ENCODE data around the gene LMX1B. TPM values are rescaled to one million over a fixed set of nuclear protein-coding genes. Genes with fewer than 3 reads are reported as not detected.

LMX1B gene
- not detected for total RNA-seq
- under 1 TPM in 1 of 3 donors, not detected in 2; 0.20 TPM for polyA plus RNA-seq
- long read RNA-seq, donor 1: 0 reads
- long read RNA-seq, donor 2: 0 reads
- long read RNA-seq, donor 3: 0 reads
- long read RNA-seq, donor 4: 0 reads
- long read RNA-seq, donor 5: 0 reads
- long read RNA-seq, donor 6: 0 reads
- long read RNA-seq, donor 7, partial matches to known transcripts: 0 of 1 reads
- long read RNA-seq, donor 7, other reads (novel, unspliced or antisense): 0 of 1 reads
- long read RNA-seq, donor 8: 0 reads
- long read RNA-seq, donor 9: 0 reads
- long read RNA-seq, donor 10: 0 reads

GRCh38 chr9:126613651-126614050 lies at the start of gene LMX1B:
Gene LMX1B (plus strand): TSS chr9:126613928. CDS start chr9:126614450, 522 bp downstream.
- DNase-seq: peak in 1 of 2 donors; percentile 75
- peaks cover 39 to 99% (median 92%) of the 10 kb centered on the region in 3 donors for H3K27me3 ChIP-seq
- intact Hi-C loops (cut with DNase I; ENCODE audit: low total_unique reads): loop anchor here (5.0 to 10.0 kb wide), 2 partner anchors 79 to 171 kb away; no protein-coding TSS in a partner anchor

DNA sequence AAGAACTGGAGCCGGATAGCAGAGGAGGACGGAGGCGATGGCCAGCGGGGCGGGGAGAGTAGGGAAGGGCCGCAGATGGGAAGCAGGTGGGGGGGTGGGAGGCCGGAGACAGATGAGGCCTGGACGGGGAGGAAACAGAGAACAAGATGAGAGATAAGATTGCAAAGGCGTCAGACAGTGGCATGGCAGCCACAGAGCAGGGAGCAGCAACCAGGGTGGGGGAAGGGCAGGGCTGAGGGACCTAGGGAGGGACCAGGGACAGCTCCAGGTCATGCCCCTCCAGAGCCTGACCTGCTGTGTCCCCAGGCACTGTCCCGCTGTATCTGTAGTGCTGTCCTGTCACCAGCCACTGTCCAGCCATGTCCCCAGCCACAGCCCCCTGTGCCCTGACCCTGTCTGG lies 49.6 kb upstream of the LMX1B start:
- Histone ChIP-seq H3K27me3 (peaks cover 0 to 74% (median 13%) of the 10 kb centered on the region in 3 donors), H3K4me3 (no peak overlapping the region), H3K4me1 (no peaks in the 10 kb centered on the region), H3K27ac (no peak overlapping the region), H3K9me3 (no peaks in the 10 kb centered on the region), H3K36me3 (no peaks in the 10 kb centered on the region)
- intact Hi-C loops (cut with DNase I; ENCODE audit: low total_unique reads): no loop called here
- 18 to 45% (median 24%) methylated on average over 10 of the region's 10 CpGs for WGBS, 5 donors
- no peak for DNase-seq
- no peak for TF ChIP-seq POLR2AphosphoS5 (IDR thresholded peaks at IDR 0.05)
- no peak for TF ChIP-seq CTCF (IDR thresholded peaks at IDR 0.05)
- TF ChIP-seq EP300 (IDR thresholded peaks at IDR 0.05): no peak
- no peak for TF ChIP-seq POLR2A (IDR thresholded peaks at IDR 0.05)

More at GRCh38 chr9:126613651-126614050, at the start of gene LMX1B:
- Histone ChIP-seq H3K9me3 (no peaks in the 10 kb centered on the region), H3K4me3 (peak within 1 kb of the TSS; percentile 27 to 49 (median 32)), H3K4me1 (peaks cover 47 to 64% (median 60%) of the 10 kb centered on the region in 4 donors), H3K27ac (no peak within 1 kb of the TSS), H3K36me3 (no peaks in the 10 kb centered on the region)
- TF ChIP-seq POLR2A (IDR thresholded peaks at IDR 0.05): no peak
- TF ChIP-seq CTCF (IDR thresholded peaks at IDR 0.05): no peak
- TF ChIP-seq EP300 (IDR thresholded peaks at IDR 0.05): no peak
- TF ChIP-seq POLR2AphosphoS5 (IDR thresholded peaks at IDR 0.05): no peak
- WGBS, 5 donors: 1 to 2% (median 1%) methylated on average over 15 to 57 of the region's 58 CpGs

- H3K4me1 ChIP-seq: no peaks in the 10 kb centered on the region
- no peak overlapping the region for H3K4me3 ChIP-seq
- H3K27me3 ChIP-seq: peaks cover 0 to 68% (median 13%) of the 10 kb centered on the region in 3 donors
- intact Hi-C loops (cut with DNase I; ENCODE audit: low total_unique reads): no loop called here
- DNase-seq: no peak
- WGBS, 5 donors: 44 to 58% (median 49%) methylated on average over 3 to 5 of the region's 5 CpGs
- no peaks in the 10 kb centered on the region for H3K36me3 ChIP-seq
- H3K9me3 ChIP-seq: no peaks in the 10 kb centered on the region
- H3K27ac ChIP-seq: no peak overlapping the region
- TF ChIP-seq CTCF (IDR thresholded peaks at IDR 0.05): no peak
- no peak for TF ChIP-seq POLR2AphosphoS5 (IDR thresholded peaks at IDR 0.05)
- no peak for TF ChIP-seq POLR2A (IDR thresholded peaks at IDR 0.05)
- TF ChIP-seq EP300 (IDR thresholded peaks at IDR 0.05): no peak
Observed at GRCh38 chr9:126564716-126565115, 49.0 kb upstream of the LMX1B start.

DNA sequence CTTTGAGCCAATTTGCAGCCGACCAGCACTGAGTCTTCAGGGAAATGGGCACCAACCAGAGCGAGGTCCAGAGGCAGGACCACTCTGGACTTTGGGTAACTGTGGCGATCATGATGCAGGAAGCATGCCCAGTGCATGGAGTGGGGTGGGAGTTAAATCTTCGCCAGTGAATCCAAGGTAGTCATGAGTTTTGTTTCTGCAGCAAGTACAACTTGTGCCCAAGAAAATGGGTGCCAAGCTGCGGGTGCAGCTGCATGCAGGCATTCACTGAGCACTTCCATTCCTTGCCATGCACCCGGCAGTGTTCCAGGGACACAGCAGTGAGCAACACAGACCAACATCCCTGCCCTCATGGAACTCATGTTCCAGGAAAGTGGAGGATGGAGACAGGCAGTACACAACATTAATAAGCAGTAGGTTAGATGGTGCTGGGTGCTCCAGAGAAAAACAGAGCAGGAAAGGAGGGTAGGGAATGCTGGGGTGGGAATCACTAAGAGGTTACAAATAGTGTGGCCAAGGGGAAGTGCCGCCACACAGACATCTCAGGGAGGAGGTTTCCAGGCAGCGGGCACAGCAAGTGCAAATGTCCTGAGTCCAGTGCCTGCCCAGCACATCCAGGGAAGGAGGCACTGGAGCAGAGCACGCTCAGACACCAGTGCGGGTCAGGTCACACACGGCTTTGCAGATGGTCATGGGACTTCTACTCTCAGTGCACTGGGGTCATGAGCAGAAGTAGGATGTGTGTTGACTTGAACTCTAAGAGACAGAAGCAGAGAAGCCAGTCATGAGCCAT lies 48.2 kb upstream of the LMX1B start:
- intact Hi-C loops (cut with DNase I; ENCODE audit: low total_unique reads): no loop called here
- peaks cover 0 to 60% (median 13%) of the 10 kb centered on the region in 3 donors for H3K27me3 ChIP-seq
- H3K4me3 ChIP-seq: no peak overlapping the region
- no peaks in the 10 kb centered on the region for H3K36me3 ChIP-seq
- no peak overlapping the region for H3K27ac ChIP-seq
- 85 to 91% (median 85%) methylated on average over 11 of the region's 11 CpGs for WGBS, 5 donors
- no peak for DNase-seq
- no peak for TF ChIP-seq CTCF (IDR thresholded peaks at IDR 0.05)
- TF ChIP-seq POLR2AphosphoS5 (IDR thresholded peaks at IDR 0.05): no peak
- no peak for TF ChIP-seq POLR2A (IDR thresholded peaks at IDR 0.05)
- no peak for TF ChIP-seq EP300 (IDR thresholded peaks at IDR 0.05)
- H3K9me3 ChIP-seq: no peaks in the 10 kb centered on the region
- H3K4me1 ChIP-seq: no peaks in the 10 kb centered on the region

Data from stomach (tissue), 19 donors.